ENCODE results near the gene ARHGEF17.

DNA sequence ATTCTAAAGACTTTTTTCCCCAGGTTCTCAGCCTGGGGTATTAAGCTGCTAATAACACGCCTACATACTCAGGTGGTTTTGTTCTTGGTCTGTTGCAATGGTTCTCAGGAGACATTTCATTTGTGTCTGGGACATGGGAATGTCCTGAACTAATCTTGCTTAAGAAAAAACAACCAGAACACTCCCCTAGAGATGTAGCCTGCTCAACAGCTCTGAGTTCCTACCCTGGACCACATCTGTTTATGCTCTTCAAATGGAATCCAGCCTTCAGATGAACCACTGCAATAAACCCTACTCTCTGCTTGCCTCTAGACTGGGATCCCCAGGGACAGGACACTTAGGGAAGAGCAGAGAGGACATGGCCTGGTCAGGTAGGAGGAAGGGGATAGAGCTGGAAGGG, 98.1 kb downstream of the ARHGEF17 start:
- TF ChIP-seq CTCF (IDR thresholded peaks at IDR 0.05) (no peak), POLR2A (IDR thresholded peaks at IDR 0.05) (no peak), EP300 (IDR thresholded peaks at IDR 0.05) (no peak)

All from stomach (tissue), 4 donors.